HG02623 (cell line): ENCODE data around the gene MCRIP1.

Experiments
- ATAC-seq: cut with Tn5 transposase; IDR thresholded peaks from one replicate; pipeline ENCODE4 v1.9.1; 2021; ENCODE audit warnings: moderate library complexity; ENCODE audit not compliant: unreplicated experiment

The MCRIP1 gene

GRCh38 chr17:81863123-81863675 is 30.1 kb upstream of the MCRIP1 start:
- ATAC-seq: no peak

DNA sequence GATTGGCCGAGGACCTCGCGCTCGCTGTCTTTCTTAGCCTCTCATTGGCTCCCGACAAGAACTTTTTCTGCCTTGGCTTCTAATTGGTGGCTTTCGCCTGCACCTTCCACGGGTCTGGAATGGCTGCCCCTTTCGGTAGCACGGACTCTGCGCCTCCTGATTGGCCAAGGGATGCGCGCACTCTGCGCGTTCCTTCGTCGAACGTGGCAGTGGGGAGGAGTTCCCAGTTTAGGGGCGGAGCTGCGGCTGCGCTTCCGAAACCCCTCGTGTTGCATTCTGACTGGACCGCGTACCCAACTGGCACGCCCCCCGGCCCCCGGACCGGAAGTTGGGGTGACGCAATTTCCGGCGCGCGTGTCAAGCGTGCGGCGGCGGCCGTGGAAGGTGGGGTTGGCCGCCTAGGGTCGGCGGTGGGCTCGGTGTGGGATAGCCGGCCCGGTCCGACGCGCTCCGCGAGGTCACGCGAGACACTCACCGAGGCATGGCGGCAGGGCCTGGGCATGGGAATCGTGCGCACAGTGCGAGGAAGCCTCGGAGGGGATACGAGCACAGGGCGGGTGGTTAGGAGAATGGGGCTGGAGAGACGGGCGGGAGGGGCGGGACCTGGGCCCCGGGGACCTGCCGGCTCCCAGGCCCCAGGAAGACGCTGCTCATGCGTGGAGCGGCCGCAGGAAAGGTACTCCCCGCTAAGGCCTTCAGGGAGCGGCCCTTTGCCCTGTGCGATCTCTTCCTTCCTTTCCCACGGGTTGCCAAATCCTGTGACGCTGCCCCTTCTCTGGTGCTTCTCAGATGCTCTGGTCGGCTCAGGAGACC is 27.9 kb upstream of the MCRIP1 start:
- ATAC-seq: peak; percentile 70

- ATAC-seq: peak; percentile 73
These were observed 27.0 kb upstream of the MCRIP1 start, which contains the start of gene P4HB for GRCh38 chr17:81859906-81860755. Gene P4HB (minus strand): TSS chr17:81860535. CDS start chr17:81860471, 64 bp downstream.

- no peak for ATAC-seq
These were observed 26.1 kb upstream of the MCRIP1 start for GRCh38 chr17:81858967-81859905.

- no peak for ATAC-seq
These were observed 25.3 kb upstream of the MCRIP1 start for GRCh38 chr17:81858170-81858966.

DNA sequence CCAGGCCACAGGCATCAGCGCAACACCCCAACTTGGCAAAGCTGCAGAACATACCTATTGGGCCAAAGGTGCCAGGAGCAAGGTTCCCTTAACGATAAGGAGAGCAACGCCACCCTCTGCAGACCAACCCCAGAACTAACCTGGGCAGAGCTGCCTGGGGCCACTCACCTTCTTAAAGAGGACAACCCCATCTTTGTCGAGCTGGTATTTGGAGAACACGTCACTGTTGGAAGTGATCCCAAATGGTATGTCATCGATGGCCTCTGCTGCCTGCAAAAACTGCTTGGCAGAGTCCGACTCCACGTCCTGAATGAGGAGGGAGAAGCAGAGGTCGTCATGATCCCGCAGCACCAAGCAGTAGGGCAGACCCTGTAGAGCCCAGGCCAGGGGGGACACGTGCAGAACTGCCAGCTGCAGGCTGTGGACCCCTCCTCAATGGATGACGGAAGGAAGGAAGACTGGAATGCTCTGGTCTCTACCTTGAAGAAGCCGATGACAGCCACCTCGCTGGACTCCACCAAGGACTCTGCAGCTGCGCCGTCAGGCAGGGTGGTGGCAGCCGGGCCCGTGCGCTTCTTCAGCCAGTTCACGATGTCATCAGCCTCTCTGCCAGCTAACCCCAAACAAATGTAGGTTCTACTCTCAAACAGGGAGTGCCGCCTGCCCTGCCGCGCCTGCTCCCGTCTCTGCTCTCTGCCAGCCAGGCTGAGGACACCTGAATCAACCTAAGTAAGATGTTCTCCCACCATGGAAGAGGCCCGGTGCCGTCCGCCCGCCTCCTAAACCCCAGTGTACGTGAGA is 22.1 kb upstream of the MCRIP1 start:
- no peak for ATAC-seq

DNA sequence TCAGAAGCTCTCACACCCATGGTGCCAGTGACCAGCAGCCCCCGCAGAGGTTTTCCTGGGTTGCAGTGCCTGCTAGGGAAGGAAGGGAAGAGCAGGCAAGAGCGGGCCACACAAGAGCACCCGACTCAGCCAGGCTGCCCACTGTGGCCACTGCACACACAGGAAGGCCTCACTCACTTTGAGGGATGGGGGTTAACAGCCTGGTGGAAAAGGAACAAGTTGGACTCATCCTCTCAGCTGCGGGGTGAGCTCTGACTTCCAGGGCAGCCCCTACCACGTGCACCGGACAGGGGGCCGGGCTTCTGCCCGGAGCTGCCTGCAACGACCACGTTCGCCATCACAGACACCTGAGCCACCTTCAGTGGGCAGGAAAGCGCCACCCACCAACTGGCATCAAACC is 19.1 kb upstream of the MCRIP1 start:
- ATAC-seq: no peak

- ATAC-seq: no peak
These were observed 18.3 kb upstream of the MCRIP1 start for GRCh38 chr17:81851423-81851822.

DNA sequence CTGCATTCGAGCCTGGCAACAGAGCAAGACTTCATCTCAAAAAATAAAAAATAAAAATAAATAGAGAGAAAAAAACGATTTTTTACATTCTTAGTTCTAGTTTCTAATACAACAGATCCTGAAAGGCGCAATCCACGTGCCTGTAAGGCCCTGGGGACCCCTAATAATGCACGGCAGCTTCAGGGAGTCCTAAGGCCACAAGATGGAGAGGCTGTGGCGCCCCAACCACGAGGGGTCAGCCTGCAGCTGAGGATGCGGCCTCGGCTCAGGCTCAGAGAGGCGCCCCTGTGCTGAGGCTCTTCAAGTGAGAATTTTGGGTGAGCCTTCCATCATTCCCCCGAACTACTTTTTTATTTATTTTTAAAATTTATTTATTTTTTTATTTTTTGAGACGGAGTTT is 16.4 kb upstream of the MCRIP1 start:
- no peak for ATAC-seq

DNA sequence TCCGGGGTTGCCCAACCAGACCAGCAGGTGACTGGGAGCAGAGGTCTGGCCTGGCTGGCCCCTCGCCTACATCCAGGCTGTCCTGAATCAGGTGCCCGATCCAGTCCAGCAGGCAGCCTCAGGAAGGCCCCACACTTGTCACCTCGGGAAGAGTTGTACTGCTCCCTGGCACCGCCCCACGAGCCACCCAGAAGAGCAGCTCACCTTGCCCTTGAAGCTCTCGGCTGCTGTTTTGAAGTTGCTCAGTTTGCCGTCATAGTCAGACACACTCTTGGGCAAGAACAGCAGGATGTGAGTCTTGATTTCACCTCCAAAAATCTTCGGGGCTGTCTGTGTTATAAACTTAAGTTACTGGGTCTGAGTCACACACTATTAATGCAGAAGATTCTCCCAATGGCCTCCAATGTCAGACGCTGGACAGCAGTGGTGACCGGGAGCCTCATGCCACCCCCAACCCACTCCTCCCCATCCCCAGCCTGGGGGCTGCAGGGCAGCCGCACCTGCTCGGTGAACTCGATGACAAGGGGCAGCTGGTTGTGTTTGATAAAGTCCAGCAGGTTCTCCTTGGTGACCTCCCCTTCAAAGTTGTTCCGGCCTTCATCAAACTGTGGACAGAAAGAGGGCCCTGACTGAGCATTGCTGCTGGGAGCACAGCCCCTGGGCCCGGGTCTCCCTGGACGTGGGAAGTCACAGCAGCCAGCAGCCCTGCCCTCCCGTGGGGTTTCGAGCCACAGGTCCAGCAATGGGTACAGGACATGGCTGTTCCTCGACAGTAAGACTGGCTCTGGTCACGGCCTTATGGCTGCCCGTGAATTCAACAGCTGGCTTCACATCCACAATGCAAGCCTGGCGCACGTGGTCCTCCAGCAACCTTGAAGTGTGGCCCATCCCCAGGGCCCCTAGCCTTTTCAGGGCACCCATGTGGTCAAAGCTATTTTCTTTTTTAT is 13.9 kb upstream of the MCRIP1 start:
- no peak for ATAC-seq

GRCh38 chr17:81845881-81846742 is 13.0 kb upstream of the MCRIP1 start:
- ATAC-seq: no peak

- ATAC-seq: no peak
These were observed 12.3 kb upstream of the MCRIP1 start for GRCh38 chr17:81845361-81845760.

DNA sequence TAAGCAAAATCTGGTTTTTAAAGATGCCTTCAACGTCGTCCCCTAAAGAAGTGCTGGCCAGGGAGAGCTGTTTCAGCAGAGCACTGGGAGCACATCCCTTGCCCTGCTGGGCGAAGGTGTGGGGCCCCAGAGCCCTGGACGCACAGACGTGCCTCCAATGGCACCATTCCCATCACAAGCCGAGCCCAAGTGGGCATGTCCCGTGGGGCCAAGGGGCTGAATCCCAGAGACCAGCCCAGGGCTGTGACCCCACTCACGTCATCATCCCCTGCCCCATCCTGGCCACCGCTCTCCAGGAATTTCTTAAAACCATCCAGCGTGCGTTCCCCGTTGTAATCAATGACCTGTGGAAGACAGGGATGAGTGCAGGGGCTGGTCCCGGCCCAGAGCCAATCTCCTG is 11.8 kb upstream of the MCRIP1 start:
- no peak for ATAC-seq

DNA sequence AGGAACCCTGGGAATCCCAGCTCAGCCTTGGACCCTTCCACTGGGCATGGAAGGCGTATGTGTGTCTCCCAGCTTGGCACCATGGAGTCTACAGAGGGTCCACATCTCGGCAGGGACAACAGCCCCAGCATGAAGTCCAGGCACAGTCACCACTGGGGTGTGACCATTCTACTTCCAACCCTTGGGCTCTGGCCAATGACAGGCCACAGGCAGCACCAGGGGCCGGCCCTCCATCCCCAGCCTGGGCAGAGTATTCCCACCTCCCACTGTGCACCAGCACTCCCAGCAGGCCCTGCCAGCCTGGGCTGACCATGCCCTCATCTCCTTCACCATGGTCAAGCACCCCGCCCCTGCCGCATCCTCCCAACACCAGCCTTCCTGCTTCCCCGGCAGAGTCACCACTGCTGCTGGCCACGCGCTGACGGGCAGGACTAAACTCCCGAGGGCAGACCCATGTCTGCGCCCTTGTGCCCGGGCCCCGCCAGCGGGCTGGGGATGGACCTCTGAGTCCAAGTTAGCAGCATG is 11.3 kb upstream of the MCRIP1 start:
- ATAC-seq: no peak

DNA sequence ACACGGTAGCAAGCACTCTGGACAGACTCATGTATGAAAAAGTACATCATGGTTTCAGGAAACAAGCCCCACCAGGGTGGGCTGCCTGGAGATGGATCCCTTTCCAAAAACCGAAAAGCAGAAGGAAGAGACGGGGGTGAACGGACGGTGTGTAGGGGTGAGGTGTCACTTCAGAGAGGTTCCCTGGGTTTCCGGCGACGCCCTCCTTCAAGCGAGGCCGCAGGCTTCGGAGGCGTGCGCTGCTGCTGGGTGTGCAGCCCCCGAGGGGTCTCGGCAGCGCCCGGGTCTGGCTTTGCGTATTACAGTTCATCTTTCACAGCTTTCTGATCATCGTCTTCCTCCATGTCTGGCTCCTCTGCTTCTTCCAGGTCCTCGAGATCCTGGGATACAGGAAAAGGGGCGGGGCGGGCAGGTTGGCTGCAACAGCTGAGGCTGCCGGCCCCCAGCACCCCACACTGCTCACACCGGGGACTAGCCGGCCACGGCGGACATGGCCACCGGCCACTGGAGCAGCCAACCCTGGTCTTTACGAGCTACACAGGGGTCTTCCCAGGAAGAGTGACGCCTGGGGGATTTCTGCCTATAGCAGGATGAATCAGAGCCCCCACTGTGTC is 10.7 kb upstream of the MCRIP1 start:
- no peak for ATAC-seq
